Hematopoietic multipotent progenitor cell treated with erythropoietin and hydrocortisone succinate and interleukin-3 and kit ligand, for 17 days (in vitro differentiated cells): Measurements from ENCODE around the gene HSD17B1.
"Not testable (repeated sequence)": the region's sequence is repeated elsewhere in the genome, so short reads cannot be mapped to it uniquely, and the experiment has no call there.

ENCODE experiments used
- DNase-seq: peaks from one replicate; pipeline ENCODE4 v3.0.0-alpha.2; 2015; ENCODE audit warnings: low spot score

HSD17B1 gene

DNA sequence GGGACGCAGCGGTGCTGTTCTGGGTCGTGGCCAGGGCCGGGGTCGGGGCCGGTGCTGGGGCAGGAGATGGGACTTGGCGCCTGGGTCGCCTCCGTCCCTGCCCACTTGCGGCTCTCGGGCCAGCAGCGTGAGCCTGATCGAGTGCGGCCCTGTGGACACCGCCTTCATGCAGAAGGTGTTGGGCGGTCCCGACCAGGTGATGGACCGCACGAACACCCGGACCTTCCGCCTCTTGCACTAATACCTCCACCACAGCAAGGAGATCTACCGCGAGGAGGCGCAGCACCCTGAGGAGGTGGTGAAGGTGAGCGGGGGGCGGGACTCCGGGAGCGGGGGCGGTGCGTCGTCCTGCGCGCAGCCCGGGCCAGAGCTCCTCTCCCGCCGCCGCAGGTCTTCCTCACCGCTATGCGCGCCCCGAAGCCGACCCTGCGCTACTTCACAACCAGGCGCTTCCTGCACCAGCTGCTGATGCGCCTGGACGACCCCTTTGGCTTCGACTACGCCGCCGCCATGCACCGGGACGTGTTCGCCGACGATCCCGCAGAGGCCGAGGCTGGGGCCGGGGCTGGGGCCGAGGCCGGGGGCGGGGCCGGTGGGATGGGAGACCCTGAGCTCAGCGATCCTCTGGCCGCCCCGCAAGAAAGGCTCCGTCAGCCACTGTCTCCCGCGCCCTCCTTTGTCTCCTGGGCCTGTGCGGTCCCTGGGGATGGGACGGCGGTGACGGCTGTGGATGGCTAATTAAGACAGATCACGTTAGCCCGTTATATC lies 4.5 kb upstream of the HSD17B1 start:
- peak; percentile 28 for DNase-seq

DNA sequence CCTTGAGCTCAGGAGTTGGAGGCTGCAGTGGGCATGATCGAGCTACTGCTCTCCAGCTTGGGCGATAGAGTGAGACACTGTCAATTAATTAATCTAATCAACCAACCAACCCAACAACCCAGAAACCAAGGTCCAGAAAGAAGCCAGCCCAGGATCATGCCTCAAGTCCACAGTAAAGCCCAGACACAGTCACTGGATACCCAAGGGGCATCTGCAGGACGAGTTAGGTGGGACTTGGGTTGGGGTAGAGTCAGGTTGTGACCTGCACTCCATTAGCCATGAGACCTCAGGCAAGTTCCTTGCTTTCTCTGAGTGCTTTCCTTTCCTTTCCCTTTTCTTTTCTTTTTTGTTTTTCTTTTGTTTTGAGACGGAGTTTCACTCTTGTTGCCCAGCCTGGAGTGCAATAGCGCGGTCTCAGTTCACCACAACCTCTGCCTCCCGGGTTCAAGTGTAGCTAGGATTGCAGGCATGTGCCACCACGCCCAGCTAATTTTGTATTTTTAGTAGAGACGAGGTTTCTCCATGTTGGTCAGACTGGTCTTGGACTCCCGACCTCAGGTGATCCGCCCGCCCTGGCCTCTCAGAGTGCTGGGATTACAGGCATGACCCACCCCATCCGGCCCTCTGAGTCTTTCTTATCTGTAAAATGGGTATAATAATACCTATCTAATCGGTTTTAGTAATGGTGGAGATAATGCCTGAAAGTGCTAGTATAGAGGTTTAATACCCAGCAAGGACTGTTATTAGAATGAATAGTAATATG lies 3.5 kb upstream of the HSD17B1 start:
- DNase-seq = no peak

DNA sequence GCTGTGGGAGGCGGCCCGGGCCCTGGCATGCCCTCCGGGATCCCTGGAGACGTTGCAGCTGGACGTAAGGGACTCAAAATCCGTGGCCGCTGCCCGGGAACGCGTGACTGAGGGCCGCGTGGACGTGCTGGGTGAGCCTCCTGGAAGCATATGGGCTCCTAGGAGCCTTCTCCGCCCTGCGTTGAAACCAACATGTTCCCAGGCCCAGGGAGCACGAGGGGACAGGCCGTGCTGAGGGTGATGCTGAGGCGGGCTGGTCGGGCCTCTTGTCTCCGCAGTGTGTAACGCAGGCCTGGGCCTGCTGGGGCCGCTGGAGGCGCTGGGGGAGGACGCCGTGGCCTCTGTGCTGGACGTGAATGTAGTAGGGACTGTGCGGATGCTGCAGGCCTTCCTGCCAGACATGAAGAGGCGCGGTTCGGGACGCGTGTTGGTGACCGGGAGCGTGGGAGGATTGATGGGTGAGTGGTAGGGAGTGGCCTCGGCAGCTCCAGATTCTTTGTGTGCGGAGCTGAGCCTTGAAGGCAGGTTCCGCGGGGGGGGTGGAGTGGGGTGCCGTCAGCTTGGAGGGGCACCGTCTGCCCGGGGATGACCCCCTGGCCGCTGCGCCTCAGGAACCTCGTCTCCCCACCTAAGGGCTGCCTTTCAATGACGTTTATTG lies 567 bp downstream of the HSD17B1 start:
- DNase-seq = no peak

DNA sequence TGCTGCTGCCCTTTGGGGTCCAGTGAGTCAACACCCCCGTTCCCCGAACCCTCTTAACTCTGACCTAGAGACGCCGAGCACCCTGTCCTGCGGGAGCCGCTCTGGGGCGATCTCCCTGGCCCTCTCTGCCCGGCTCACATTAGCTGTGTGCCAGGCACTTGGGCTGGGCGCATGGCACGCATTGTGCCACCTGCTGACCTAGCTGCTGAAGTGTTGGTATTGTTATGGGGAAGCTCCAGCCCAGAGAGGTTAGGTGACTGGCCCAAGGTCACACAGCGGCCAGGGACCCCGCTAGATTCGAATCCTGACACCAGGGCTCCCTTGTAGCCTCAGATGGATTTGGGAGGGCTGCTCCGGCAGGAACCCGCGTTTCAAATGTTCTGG lies 1.1 kb downstream of the HSD17B1 start:
- DNase-seq = no peak

DNA sequence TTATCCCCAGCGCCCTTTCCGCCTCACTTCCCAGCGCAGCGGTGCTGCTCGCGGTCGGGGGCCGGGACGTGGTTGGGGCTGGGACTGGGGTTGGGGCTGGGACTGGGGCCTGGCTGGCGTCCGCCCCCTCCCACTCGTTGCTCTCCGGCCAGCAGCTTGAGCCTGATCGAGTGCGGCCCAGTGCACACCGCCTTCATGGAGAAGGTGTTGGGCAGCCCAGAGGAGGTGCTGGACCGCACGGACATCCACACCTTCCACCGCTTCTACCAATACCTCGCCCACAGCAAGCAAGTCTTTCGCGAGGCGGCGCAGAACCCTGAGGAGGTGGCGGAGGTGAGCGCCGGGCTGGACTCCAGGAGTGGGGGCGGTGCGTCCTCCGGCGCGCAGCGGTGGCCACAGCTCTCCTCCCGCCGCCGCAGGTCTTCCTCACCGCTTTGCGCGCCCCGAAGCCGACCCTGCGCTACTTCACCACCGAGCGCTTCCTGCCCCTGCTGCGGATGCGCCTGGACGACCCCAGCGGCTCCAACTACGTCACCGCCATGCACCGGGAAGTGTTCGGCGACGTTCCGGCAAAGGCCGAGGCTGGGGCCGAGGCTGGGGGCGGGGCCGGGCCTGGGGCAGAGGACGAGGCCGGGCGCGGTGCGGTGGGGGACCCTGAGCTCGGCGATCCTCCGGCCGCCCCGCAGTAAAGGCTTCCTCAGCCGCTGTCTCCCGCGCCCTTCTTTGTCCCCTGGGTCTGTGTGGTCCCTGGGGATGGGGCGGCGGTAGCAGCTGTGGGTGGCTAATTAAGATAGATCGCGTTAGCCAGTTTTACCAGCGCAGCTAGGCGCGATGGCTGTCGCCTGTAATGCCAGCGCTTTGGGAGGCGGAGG lies 1.8 kb downstream of the HSD17B1 start:
- no peak for DNase-seq

DNA sequence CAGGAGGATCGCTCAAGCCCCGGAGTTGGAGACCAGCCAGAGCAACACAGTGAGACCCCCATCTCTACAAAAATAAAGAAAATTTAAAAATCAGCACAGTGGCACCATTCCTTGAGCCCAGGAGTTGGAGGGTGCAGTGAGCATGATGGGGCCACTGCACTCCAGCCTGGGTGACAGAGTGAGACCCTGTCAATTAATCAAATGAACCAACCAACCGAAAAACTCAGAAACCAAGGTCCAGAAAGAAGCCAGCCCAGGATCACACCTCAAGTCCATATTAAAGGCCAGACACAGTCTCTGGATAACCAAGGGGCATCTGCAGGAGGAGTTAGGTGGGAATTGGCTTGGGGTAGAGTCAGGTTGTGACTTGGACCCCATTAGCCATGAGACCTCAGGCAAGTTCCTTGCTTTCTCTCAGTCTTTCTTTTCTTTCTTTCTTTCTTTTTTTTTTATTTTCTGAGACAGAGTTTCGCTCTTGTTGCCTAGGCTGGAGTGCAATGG lies 2.4 kb downstream of the HSD17B1 start:
- DNase-seq = no peak

DNA sequence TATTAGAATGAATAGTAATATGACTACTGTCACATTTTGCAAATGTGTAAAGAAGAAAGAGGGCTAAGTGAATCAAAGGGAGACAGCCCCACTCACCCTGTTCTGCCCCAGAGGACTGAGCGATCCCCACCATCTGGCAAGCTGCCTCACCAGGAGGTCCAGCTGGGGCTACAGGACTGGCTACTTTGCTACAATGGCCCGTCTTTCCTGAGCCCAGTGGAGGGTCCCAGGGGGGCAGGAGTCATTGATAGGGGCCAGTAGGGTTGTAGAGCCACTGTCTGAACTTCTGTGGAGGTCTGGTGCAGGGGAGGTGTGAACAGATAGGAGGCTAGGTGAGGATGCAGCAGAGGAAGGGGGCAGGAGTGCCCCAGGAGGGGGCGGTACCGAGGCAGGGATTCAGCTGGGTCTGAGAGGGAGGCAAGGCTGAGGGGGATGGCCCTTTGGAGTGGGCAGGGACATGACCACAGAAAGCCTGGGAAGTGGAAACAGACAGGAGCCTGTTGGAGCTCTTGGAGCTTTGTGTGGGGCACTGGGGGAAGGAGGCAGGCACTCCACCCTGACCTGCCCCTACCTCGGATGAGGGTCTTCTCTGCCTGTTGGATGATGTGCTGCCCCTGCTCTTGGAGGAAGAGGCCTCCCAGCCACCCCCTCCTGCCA lies 3.4 kb downstream of the HSD17B1 start:
- not testable (repeated sequence) for DNase-seq

DNA sequence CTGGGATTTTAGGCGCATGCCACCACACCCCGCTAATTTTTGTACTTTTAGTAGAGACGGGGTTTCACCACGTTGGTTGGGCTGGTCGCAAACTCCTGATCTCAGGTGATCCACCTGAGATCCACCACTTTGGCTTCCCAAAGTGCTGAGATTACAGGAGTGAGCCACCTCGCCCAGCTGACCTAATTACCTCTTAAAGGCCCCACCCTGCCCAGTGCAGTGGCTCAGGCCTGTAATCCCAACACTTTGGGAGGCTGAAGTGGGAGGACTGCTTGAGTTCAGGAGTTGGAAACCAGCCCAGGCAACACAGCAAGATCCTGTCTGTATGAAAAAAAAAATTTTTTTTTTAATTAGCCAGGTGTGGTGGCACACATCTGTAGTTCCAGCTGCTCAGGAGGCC lies 6.4 kb downstream of the HSD17B1 start:
- DNase-seq = no peak

DNA sequence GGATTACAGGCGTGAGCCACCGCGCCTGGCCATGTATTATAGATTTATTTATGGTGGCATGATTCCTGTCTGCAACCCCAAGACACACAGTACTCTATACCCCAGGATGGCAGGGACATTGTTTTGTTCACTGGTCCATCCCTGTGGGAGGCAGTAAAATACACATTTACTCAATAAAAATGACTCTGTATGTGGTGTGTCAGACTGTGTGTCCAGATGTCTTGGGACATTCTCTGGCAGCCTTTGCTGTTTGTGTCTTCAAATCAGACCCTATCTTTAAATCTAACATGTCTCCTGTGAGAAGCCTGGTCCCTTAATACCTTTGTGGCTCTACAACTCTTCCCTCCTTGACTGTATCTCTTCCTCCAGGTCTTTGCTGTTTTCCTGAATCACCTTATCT lies 7.5 kb downstream of the HSD17B1 start:
- DNase-seq = no peak

DNA sequence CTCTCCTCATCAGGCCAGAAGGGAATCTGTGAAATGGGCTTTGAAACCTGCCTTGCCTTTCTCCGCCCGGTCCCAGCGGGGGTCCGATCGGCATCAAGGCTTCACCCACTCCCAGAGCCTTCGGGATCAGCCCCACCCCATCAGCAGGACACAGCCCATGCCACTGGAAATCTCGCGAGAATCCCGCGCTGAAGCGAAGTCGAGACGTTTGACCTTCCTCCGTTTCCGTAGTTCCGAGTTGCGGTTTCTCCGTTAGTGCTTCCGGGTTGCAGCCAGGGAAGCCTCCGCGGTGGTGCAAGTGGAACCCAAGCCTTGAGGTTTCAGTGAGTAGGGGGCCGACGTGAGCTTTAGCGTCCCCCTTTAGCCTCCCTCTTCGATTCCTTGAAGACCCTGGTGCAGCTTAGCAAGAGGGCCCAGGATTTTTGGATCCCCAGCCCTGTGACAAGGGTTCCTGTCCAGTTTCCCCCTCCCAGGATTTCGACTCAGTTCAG lies 9.2 kb downstream of the HSD17B1 start, which contains the start of gene COASY:
COASY (plus strand) TSS at position 252 of the 491 bp plus-strand sequence. CDS start 475 bp downstream, outside the sequence.
- peak; percentile 94 for DNase-seq

DNA sequence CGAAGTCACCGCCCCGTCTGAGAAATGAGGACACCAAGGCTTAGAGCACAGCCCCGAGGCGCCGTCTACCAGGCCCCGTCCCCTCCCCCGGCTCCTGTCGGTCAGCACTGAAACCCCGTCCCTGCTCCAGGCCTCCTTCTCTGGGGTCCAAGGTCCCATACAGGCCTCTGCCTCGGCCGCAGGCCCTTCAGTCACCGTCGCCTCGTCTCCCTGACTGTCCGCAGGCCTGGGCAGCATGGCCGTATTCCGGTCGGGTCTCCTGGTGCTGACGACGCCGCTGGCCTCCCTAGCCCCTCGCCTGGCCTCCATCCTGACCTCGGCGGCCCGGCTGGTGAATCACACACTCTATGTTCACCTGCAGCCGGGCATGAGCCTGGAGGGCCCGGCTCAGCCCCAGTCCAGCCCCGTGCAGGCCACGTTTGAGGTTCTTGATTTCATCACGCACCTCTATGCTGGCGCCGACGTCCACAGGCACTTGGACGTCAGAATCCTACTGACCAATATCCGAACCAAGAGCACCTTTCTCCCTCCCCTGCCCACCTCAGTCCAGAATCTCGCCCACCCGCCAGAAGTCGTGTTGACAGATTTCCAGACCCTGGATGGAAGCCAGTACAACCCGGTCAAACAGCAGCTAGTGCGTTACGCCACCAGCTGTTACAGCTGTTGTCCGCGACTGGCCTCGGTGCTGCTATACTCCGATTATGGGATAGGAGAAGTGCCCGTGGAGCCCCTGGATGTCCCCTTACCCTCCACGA lies 9.8 kb downstream of the HSD17B1 start:
- DNase-seq = no peak

DNA sequence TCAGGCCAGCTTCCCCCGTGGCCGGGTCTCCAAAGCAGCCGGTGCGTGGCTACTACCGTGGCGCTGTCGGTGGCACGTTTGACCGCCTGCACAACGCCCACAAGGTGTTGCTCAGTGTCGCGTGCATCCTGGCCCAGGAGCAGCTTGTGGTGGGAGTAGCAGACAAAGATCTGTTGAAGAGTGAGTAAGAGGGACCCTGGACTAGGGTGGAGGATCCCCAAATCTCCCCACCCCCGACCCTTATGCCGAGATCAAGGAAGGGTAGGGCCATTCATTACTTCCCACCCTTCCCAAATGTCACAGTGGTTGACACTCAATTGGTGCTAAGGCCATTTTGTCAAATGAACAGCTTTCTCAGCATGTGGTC lies 10.4 kb downstream of the HSD17B1 start:
- DNase-seq = no peak

DNA sequence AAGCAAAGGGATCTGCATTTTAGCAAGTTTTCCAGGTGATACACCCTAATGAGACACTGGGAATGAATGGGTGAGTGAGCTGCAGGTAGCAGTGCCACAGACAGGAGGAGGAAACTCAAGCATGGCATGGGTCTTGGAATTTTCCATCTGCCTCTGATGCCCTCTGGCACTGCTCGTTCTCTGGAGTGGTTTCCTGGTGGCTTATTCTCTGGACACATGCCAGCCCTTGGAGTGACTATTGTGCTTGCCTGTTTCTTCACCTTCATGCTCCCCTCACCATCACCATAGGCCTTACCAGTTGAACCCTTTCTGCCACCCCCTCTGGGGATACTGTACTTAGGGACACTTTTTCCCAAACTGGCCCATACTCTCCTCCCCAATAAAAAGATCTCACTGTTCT lies 10.8 kb downstream of the HSD17B1 start:
- DNase-seq = no peak

DNA sequence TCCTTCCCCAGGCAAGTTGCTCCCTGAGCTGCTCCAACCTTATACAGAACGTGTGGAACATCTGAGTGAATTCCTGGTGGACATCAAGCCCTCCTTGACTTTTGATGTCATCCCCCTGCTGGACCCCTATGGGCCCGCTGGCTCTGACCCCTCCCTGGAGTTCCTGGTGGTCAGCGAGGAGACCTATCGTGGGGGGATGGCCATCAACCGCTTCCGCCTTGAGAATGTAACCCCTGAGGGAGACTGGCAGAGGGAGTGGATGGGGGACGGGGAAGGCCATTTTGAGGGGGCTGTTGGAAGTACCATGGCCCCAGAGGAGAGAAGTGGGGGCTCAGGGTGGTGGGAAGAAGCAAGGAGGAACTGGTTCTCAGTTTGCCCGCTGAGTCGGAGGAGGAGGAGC lies 11.2 kb downstream of the HSD17B1 start:
- no peak for DNase-seq

DNA sequence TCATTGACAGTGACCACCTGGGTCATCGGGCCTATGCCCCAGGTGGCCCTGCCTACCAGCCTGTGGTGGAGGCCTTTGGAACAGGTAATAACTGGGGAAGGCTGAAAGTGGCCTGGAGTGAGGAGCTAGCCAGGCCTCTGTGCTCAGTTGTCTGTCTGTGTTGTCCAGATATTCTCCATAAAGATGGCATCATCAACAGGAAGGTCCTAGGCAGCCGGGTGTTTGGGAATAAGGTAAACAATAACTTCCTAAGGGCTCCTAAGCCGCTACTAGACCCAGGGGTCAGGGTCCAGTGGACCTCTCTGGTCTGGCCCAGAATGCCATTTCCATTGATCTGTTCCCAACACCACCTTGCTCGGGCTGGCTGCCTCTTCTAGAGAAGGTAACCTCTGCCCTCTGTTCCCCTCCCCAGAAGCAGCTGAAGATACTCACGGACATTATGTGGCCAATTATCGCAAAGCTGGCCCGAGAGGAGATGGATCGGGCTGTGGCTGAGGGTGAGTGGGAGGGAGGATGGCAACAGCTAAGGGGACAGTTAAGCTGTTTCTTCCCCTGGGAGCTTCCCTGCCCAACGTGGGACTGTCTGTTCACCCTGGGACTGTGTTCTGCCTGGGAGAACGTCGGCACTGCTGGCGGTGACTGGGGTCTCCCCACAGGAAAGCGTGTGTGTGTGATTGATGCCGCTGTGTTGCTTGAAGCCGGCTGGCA lies 12.2 kb downstream of the HSD17B1 start:
- no peak for DNase-seq

DNA sequence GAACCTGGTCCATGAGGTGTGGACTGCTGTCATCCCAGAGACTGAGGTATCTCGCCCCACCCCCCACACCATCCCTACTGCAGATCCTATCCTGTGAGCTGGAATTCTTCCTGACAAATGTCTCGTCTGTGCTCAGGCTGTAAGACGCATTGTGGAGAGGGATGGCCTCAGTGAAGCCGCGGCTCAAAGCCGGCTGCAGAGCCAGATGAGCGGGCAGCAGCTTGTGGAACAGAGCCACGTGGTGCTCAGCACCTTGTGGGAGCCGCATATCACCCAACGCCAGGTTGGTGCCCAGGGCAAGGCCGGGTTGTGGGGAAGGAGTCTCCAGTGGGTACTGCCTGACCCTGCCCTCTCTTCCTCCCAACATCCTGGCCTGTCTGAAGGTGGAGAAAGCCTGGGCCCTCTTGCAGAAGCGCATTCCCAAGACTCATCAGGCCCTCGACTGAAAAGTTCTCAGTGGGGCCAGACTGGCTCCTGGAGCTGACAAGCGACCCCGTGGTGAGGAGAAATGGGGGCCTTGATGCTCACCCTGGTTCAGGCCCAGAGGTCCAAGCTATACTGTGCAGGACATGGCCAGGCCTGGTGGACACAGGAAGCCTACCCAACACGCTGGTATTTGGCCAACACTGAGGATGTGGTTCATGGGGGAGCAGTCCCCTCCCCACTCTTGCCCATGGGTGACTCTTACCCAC lies 12.9 kb downstream of the HSD17B1 start:
- no peak for DNase-seq

DNA sequence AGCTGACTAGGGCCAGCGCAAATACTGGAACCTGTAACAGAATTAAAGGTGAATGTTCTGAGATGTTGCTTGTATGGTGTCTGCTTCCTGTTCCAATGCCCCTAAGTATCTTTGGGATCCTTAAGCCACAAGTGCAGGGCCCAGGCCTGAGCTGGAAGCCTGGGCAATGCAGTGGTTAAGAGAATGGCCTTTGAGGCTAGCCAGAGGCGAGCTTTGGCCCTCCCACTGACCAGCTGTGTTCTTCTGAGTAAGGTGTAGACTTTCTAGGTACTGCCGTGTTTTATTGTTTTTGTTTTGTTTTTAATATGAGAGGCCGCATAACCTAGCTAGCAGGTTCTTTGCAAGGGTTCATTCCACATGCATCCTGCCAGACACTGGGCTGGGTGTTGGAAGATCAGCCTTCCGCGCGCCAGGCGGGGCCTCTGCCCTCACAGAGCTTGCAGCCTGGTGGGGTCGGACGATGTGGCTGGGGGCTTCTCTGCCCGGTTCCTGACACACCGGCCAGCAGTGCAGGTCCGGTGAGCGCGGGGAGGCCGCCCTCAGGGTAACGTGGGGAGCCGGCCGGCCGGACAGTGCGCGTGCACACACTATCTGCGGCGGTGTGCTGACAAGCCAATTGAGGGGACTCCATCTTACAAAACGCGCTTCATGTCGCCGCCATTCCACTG lies 13.6 kb downstream of the HSD17B1 start:
- no peak for DNase-seq

DNA sequence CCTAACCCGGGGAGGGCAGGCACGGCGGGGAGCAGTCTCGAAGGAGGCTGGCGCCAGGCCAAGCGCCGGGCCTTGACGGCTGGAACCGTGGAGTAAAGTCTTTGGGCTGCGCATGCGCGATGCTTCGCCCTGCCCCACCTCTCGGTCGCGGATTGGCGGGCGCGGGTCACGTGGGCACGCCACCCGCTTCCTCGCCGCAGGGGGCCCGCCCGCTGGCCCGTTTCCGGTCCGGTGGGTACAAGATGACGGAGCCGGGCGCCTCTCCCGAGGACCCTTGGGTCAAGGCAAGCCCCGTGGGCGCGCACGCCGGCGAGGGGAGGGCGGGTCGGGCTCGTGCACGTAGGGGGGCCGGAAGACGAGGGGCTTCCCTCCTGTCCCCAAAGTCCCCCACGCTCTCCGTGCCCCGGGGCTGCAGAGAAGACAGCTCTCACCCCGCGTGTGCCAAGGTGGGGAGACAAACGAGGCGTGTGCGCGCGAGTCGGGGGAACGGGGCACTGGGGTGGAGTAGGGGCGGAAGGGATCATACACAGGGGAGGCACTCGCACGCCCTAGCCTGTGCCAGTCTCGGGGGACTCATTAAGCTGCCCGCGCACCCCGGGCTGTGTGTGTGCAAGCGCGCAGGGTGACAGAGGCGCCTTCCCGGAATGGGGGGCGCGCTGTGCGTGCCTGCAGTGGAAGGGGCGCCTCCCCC lies 14.3 kb downstream of the HSD17B1 start, which contains the start of gene MLX:
MLX (plus strand) TSS at position 218 of the 691 bp plus-strand sequence; CDS start at position 243, 25 bp downstream.
- peak; percentile 98 for DNase-seq
